ENCODE data around the gene SVOP.

DNA sequence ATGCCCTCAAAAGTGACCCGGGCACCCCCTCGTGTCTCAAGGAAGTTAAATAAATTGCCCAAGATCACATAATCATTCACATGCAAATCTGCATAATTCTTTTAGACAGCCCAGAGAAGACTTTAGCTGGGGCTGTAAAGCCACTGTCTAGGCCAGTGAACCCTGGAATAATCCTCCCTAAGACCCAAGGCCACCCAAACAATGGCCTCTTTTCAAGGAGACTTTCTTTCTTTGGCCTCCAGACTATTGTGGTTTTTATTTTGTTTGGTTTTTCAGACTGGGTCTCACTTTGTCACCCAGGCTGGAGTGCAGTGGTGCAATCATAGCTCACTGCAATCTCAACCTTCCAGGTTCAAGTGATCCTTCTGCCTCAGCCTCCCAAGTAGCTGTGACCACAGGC is 10.6 kb downstream of the SVOP start:
- TF ChIP-seq, protein P1, sequence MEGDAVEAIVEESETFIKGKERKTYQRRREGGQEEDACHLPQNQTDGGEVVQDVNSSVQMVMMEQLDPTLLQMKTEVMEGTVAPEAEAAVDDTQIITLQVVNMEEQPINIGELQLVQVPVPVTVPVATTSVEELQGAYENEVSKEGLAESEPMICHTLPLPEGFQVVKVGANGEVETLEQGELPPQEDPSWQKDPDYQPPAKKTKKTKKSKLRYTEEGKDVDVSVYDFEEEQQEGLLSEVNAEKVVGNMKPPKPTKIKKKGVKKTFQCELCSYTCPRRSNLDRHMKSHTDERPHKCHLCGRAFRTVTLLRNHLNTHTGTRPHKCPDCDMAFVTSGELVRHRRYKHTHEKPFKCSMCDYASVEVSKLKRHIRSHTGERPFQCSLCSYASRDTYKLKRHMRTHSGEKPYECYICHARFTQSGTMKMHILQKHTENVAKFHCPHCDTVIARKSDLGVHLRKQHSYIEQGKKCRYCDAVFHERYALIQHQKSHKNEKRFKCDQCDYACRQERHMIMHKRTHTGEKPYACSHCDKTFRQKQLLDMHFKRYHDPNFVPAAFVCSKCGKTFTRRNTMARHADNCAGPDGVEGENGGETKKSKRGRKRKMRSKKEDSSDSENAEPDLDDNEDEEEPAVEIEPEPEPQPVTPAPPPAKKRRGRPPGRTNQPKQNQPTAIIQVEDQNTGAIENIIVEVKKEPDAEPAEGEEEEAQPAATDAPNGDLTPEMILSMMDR (conservative IDR thresholded peaks at IDR 0.05; ENCODE audit: low read length): no peak
- TF ChIP-seq EZH2phosphoT487 (IDR thresholded peaks at IDR 0.05; ENCODE audit: borderline replicate concordance, low read depth, low read length): no peak

All from OCI-LY7 (cell line).